Activated effector memory CD4-positive, alpha-beta T cell treated with anti-CD3 and anti-CD28 coated beads, Interleukin-2, amount 50 U/mL, for 16 hours (primary cell): ENCODE results near the gene CEP350.

Experiments
- DNase-seq: peaks from one replicate; pipeline ENCODE4 v3.0.0-alpha.2; 2020

Gene CEP350

GRCh38 chr1:180158149-180159147 lies 203.8 kb downstream of the CEP350 start:
- DNase-seq, result no peak

GRCh38 chr1:180160357-180160756 lies 205.7 kb downstream of the CEP350 start:
- no peak for DNase-seq

GRCh38 chr1:180163041-180163440 lies 208.4 kb downstream of the CEP350 start:
- DNase-seq, result no peak
